ENCODE results near the gene LRRC46. TPM values are rescaled to one million over a fixed set of nuclear protein-coding genes. Genes with fewer than 3 reads are reported as not detected.

Gene LRRC46
- total and polyA plus RNA-seq, 2 of the 13 experiments (the other 11 are each of a cell fraction or from before 2014, with no cell fraction given): 0.09 TPM

DNA sequence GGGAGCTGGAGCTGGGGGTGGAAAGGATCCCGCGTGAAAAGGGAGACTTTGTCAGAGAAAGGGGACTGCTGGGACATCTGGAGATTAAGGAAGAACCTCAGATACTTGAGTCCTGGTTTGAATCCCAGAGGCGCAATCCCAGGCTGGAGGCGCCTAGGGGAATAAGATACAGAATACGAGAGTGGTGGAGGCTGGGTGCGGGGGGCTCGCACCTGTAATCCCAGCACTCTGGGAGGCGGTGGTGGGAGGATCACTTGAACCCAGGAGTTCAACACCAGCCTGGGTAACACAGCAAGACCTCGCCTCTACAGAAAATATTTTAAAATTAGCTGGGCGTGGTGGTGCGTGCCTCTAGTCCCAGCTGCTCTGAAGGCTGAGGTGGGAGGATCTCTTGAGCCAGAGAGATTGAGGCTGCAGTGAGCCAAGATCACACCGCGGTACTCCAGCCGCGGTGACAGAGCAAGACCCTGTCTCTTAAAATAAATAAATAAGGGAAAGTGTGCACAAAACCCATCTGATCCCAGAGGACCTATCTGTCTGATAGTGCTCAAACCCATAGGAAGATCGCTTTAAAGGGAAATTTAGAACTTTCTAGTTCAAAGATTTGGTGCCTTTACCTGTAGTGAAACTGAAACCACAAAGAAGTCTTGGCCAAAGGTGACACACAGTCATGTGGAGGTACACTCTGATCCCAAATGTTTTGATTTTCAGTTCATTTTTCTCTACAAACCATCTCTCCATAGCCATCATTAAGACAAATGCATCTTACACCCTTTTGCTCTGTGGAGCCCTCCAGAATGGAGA, 10.2 kb downstream of the LRRC46 start (continued):
- TF ChIP-seq, protein P1, sequence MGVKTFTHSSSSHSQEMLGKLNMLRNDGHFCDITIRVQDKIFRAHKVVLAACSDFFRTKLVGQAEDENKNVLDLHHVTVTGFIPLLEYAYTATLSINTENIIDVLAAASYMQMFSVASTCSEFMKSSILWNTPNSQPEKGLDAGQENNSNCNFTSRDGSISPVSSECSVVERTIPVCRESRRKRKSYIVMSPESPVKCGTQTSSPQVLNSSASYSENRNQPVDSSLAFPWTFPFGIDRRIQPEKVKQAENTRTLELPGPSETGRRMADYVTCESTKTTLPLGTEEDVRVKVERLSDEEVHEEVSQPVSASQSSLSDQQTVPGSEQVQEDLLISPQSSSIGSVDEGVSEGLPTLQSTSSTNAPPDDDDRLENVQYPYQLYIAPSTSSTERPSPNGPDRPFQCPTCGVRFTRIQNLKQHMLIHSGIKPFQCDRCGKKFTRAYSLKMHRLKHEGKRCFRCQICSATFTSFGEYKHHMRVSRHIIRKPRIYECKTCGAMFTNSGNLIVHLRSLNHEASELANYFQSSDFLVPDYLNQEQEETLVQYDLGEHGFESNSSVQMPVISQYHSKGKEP (CRISPR knock-in tag; IDR thresholded peaks at IDR 0.05): no peak
- TF ChIP-seq ZNF441 (CRISPR knock-in tag; IDR thresholded peaks at IDR 0.05; ENCODE audit: borderline replicate concordance): no peak
- no peak for TF ChIP-seq ZNF382 (CRISPR knock-in tag; IDR thresholded peaks at IDR 0.05; ENCODE audit: borderline replicate concordance)
- no peak for TF ChIP-seq SCMH1 (CRISPR knock-in tag; IDR thresholded peaks at IDR 0.05; ENCODE audit: borderline replicate concordance)
- 0 out of 2 replicates have a peak, but pooled peaks have one; percentile 15 for TF ChIP-seq MEF2D (CRISPR knock-in tag; IDR thresholded peaks at IDR 0.05)
- TF ChIP-seq, protein P2, sequence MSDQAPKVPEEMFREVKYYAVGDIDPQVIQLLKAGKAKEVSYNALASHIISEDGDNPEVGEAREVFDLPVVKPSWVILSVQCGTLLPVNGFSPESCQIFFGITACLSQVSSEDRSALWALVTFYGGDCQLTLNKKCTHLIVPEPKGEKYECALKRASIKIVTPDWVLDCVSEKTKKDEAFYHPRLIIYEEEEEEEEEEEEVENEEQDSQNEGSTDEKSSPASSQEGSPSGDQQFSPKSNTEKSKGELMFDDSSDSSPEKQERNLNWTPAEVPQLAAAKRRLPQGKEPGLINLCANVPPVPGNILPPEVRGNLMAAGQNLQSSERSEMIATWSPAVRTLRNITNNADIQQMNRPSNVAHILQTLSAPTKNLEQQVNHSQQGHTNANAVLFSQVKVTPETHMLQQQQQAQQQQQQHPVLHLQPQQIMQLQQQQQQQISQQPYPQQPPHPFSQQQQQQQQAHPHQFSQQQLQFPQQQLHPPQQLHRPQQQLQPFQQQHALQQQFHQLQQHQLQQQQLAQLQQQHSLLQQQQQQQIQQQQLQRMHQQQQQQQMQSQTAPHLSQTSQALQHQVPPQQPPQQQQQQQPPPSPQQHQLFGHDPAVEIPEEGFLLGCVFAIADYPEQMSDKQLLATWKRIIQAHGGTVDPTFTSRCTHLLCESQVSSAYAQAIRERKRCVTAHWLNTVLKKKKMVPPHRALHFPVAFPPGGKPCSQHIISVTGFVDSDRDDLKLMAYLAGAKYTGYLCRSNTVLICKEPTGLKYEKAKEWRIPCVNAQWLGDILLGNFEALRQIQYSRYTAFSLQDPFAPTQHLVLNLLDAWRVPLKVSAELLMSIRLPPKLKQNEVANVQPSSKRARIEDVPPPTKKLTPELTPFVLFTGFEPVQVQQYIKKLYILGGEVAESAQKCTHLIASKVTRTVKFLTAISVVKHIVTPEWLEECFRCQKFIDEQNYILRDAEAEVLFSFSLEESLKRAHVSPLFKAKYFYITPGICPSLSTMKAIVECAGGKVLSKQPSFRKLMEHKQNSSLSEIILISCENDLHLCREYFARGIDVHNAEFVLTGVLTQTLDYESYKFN (CRISPR knock-in tag; conservative IDR thresholded peaks at IDR 0.05): no peak
- TF ChIP-seq, protein P3, sequence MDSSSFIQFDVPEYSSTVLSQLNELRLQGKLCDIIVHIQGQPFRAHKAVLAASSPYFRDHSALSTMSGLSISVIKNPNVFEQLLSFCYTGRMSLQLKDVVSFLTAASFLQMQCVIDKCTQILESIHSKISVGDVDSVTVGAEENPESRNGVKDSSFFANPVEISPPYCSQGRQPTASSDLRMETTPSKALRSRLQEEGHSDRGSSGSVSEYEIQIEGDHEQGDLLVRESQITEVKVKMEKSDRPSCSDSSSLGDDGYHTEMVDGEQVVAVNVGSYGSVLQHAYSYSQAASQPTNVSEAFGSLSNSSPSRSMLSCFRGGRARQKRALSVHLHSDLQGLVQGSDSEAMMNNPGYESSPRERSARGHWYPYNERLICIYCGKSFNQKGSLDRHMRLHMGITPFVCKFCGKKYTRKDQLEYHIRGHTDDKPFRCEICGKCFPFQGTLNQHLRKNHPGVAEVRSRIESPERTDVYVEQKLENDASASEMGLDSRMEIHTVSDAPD (CRISPR knock-in tag; IDR thresholded peaks at IDR 0.05): no peak
- TF ChIP-seq ZFP62 (CRISPR knock-in tag; IDR thresholded peaks at IDR 0.05): no peak
- 0 out of 2 replicates have a peak, but pooled peaks have one; percentile 7 for TF ChIP-seq ZBTB7A (CRISPR knock-in tag; IDR thresholded peaks at IDR 0.05)
- TF ChIP-seq ZNF251 (CRISPR knock-in tag; IDR thresholded peaks at IDR 0.05): no peak
- TF ChIP-seq, protein P4, sequence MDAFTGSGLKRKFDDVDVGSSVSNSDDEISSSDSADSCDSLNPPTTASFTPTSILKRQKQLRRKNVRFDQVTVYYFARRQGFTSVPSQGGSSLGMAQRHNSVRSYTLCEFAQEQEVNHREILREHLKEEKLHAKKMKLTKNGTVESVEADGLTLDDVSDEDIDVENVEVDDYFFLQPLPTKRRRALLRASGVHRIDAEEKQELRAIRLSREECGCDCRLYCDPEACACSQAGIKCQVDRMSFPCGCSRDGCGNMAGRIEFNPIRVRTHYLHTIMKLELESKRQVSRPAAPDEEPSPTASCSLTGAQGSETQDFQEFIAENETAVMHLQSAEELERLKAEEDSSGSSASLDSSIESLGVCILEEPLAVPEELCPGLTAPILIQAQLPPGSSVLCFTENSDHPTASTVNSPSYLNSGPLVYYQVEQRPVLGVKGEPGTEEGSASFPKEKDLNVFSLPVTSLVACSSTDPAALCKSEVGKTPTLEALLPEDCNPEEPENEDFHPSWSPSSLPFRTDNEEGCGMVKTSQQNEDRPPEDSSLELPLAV (CRISPR knock-in tag; conservative IDR thresholded peaks at IDR 0.05; ENCODE audit: low read depth): no peak
- TF ChIP-seq, protein P5, sequence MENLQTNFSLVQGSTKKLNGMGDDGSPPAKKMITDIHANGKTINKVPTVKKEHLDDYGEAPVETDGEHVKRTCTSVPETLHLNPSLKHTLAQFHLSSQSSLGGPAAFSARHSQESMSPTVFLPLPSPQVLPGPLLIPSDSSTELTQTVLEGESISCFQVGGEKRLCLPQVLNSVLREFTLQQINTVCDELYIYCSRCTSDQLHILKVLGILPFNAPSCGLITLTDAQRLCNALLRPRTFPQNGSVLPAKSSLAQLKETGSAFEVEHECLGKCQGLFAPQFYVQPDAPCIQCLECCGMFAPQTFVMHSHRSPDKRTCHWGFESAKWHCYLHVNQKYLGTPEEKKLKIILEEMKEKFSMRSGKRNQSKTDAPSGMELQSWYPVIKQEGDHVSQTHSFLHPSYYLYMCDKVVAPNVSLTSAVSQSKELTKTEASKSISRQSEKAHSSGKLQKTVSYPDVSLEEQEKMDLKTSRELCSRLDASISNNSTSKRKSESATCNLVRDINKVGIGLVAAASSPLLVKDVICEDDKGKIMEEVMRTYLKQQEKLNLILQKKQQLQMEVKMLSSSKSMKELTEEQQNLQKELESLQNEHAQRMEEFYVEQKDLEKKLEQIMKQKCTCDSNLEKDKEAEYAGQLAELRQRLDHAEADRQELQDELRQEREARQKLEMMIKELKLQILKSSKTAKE (CRISPR knock-in tag; IDR thresholded peaks at IDR 0.05; ENCODE audit: borderline replicate concordance): no peak
- TF ChIP-seq, protein P6, sequence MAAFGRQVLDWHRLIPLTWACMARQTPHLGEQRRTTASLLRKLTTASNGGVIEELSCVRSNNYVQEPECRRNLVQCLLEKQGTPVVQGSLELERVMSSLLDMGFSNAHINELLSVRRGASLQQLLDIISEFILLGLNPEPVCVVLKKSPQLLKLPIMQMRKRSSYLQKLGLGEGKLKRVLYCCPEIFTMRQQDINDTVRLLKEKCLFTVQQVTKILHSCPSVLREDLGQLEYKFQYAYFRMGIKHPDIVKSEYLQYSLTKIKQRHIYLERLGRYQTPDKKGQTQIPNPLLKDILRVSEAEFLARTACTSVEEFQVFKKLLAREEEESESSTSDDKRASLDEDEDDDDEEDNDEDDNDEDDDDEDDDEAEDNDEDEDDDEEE (CRISPR knock-in tag; IDR thresholded peaks at IDR 0.05): no peak
- TF ChIP-seq, protein P7, sequence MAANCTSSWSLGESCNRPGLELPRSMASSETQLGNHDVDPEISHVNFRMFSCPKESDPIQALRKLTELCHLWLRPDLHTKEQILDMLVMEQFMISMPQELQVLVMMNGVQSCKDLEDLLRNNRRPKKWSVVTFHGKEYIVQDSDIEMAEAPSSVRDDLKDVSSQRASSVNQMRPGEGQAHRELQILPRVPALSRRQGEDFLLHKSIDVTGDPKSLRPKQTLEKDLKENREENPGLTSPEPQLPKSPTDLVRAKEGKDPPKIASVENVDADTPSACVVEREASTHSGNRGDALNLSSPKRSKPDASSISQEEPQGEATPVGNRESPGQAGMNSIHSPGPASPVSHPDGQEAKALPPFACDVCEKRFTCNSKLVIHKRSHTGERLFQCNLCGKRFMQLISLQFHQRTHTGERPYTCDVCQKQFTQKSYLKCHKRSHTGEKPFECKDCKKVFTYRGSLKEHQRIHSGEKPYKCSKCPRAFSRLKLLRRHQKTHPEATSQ (CRISPR knock-in tag; IDR thresholded peaks at IDR 0.05; ENCODE audit: borderline replicate concordance): no peak

Measured in HepG2 (cell line).